SK-N-SH treated with all-trans-retinoic acid at 6 μM for 48 hours (cell line): Measurements from ENCODE around the gene SARDH.

Experiments
- ATAC-seq: fragments of 200-7000 bp; cut with Tn5 transposase; 3 replicates; pipeline ENCODE4 v1.9.1; 2020; ENCODE audit warnings: mild to moderate bottlenecking, moderate library complexity
- ARNTL ChIP-seq: fragments of 450-650 bp; formaldehyde crosslinking; IDR thresholded peaks from 2 replicates; pipeline ENCODE4 v1.5.0; 2020; ENCODE audit warnings: low read depth, mild to moderate bottlenecking, moderate library complexity, borderline replicate concordance
- BACH2 ChIP-seq: fragments of 250-450 bp; sonication (Bioruptor Pico); IDR thresholded peaks from 2 replicates; pipeline ENCODE4 v1.9.0; 2021; ENCODE audit warnings: mild to moderate bottlenecking, borderline replicate concordance
- CSDC2 ChIP-seq: fragments of 250-450 bp; sonication (Bioruptor Pico); IDR thresholded peaks from 2 replicates; pipeline ENCODE4 v1.5.0; 2020; ENCODE audit warnings: mild to moderate bottlenecking, moderate library complexity
- ESRRG ChIP-seq: fragments of 250-450 bp; sonication (Bioruptor Pico); IDR thresholded peaks from 2 replicates; pipeline ENCODE4 v1.6.1; 2021; ENCODE audit warnings: mild to moderate bottlenecking
- GLIS3 ChIP-seq: fragments of 250-450 bp; sonication (Bioruptor Pico); IDR thresholded peaks from 2 replicates; pipeline ENCODE4 v1.5.0; 2020; ENCODE audit warnings: mild to moderate bottlenecking, moderate library complexity
- ISL1 ChIP-seq: fragments of 250-450 bp; sonication (Bioruptor Pico); IDR thresholded peaks from 2 replicates; pipeline ENCODE4 v2.1.2; 2022; ENCODE audit warnings: mild to moderate bottlenecking, moderate library complexity
- OSR1 ChIP-seq: fragments of 250-450 bp; sonication (Bioruptor Pico); IDR thresholded peaks from 2 replicates; pipeline ENCODE4 v1.8.0; 2022; ENCODE audit warnings: moderate library complexity, mild to moderate bottlenecking, inconsistent platforms
- PPARA ChIP-seq: fragments of 250-450 bp; sonication (Bioruptor Pico); IDR thresholded peaks from 2 replicates; pipeline ENCODE4 v1.5.0; 2020; ENCODE audit warnings: mild to moderate bottlenecking, borderline replicate concordance
- TCF4 ChIP-seq: fragments of 250-450 bp; sonication (Bioruptor Pico); IDR thresholded peaks from 2 replicates; pipeline ENCODE4 v1.8.0; 2021; ENCODE audit warnings: mild to moderate bottlenecking, moderate library complexity, borderline replicate concordance
- TOX ChIP-seq: fragments of 250-450 bp; sonication (Bioruptor Pico); IDR thresholded peaks from 2 replicates; pipeline ENCODE4 v1.8.0; 2021; ENCODE audit warnings: mild to moderate bottlenecking, moderate library complexity, borderline replicate concordance
- ZFP3 ChIP-seq: fragments of 250-450 bp; sonication (Bioruptor Pico); IDR thresholded peaks from 2 replicates; pipeline ENCODE4 v1.5.0; 2020; ENCODE audit warnings: mild to moderate bottlenecking, moderate library complexity
- ZNF565 ChIP-seq: fragments of 450-650 bp; formaldehyde crosslinking; conservative IDR thresholded peaks from 2 replicates; pipeline ENCODE4 v1.5.0; 2020; ENCODE audit warnings: low read depth, mild to moderate bottlenecking, moderate library complexity
- ZNF8 ChIP-seq: fragments of 450-650 bp; formaldehyde crosslinking; IDR thresholded peaks from 2 replicates; pipeline ENCODE4 v1.5.0; 2020; ENCODE audit warnings: mild to moderate bottlenecking, moderate library complexity
- TF ChIP-seq, protein P1 (sequence below): fragments of 250-450 bp; sonication (Bioruptor Pico); IDR thresholded peaks from 2 replicates; pipeline ENCODE4 v1.5.1; 2020; ENCODE audit warnings: low read depth, mild to moderate bottlenecking, moderate library complexity
- TF ChIP-seq, protein P2 (sequence below): fragments of 250-450 bp; sonication (Bioruptor Pico); IDR thresholded peaks from 2 replicates; pipeline ENCODE4 v1.5.1; 2021; ENCODE audit warnings: mild to moderate bottlenecking, moderate library complexity
- TF ChIP-seq, protein P3 (sequence below): fragments of 250-450 bp; sonication (Bioruptor Pico); IDR thresholded peaks from 2 replicates; pipeline ENCODE4 v1.8.0; 2020; ENCODE audit warnings: mild to moderate bottlenecking, moderate library complexity, borderline replicate concordance

SARDH gene, protein sequence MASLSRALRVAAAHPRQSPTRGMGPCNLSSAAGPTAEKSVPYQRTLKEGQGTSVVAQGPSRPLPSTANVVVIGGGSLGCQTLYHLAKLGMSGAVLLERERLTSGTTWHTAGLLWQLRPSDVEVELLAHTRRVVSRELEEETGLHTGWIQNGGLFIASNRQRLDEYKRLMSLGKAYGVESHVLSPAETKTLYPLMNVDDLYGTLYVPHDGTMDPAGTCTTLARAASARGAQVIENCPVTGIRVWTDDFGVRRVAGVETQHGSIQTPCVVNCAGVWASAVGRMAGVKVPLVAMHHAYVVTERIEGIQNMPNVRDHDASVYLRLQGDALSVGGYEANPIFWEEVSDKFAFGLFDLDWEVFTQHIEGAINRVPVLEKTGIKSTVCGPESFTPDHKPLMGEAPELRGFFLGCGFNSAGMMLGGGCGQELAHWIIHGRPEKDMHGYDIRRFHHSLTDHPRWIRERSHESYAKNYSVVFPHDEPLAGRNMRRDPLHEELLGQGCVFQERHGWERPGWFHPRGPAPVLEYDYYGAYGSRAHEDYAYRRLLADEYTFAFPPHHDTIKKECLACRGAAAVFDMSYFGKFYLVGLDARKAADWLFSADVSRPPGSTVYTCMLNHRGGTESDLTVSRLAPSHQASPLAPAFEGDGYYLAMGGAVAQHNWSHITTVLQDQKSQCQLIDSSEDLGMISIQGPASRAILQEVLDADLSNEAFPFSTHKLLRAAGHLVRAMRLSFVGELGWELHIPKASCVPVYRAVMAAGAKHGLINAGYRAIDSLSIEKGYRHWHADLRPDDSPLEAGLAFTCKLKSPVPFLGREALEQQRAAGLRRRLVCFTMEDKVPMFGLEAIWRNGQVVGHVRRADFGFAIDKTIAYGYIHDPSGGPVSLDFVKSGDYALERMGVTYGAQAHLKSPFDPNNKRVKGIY

DNA sequence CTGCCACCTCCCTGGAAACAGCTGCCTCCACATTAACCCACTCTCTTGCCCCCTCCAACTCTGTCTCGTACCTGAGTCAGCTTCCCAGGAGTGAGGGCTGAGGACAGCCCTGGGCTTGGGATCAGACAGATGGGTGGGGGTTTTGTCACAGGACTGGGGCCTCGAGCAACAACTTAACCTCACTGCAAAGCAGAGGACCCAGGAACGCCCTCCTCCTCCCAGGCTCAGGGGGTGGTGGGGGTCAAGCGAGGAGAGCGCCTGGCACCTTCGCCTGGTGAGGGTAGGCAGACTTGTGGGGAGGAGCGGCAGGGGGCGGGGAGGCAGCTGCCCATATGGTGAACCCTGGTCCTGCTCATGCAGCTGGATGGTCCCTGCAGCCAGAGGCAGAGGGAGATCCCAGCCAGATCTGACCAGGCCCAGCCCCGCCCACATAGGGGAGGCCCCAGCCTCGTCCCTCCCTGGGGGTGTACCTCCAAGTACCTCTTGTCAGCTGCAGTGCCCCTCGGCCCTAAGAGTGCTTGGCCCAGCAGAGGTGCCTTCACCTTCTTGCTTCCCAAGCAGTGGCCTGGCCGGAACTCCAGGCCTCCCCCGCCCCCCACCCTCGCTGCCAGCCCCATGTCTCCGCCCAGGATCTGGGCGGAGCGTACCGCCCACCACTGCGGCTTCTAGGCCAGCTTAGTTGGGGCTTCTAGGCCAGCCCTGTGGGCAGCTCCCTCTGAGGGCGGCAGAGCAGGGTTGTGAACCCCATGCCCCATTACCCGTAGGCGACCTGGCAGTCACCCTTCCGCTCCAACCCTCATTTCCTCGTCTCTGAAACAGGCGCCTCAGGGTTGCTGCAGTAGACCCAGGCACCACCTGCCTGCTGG is at the start of gene SARDH:
TSS of gene SARDH (minus strand) at position 579 of the 866 bp plus-strand sequence. CDS start 4,179 bp downstream, outside the sequence.
- ATAC-seq, result peak; percentile 92

DNA sequence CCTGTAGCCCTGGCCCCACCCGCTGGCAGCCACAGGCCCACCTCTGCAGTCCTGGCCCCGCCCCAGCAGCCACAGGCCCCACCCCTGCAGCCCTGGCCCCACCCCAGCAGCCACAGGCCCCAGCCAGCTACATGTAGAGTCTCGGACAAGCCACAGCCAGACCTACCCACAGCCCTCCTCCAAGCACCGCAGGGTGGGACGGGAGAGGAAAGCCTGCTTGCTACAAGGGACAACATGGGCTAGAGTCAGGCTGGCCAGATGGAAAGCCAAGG is 49.5 kb upstream of the SARDH start:
- TF ChIP-seq, protein P1, sequence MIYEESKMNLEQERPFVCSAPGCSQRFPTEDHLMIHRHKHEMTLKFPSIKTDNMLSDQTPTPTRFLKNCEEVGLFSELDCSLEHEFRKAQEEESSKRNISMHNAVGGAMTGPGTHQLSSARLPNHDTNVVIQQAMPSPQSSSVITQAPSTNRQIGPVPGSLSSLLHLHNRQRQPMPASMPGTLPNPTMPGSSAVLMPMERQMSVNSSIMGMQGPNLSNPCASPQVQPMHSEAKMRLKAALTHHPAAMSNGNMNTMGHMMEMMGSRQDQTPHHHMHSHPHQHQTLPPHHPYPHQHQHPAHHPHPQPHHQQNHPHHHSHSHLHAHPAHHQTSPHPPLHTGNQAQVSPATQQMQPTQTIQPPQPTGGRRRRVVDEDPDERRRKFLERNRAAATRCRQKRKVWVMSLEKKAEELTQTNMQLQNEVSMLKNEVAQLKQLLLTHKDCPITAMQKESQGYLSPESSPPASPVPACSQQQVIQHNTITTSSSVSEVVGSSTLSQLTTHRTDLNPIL (CRISPR knock-in tag), result no peak
- TF ChIP-seq, protein P2, sequence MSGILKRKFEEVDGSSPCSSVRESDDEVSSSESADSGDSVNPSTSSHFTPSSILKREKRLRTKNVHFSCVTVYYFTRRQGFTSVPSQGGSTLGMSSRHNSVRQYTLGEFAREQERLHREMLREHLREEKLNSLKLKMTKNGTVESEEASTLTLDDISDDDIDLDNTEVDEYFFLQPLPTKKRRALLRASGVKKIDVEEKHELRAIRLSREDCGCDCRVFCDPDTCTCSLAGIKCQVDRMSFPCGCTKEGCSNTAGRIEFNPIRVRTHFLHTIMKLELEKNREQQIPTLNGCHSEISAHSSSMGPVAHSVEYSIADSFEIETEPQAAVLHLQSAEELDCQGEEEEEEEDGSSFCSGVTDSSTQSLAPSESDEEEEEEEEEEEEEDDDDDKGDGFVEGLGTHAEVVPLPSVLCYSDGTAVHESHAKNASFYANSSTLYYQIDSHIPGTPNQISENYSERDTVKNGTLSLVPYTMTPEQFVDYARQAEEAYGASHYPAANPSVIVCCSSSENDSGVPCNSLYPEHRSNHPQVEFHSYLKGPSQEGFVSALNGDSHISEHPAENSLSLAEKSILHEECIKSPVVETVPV (CRISPR knock-in tag), result no peak
- TF ChIP-seq PPARA (CRISPR knock-in tag) (no peak), ZNF565 (CRISPR knock-in tag) (no peak), BACH2 (CRISPR knock-in tag) (no peak), TOX (CRISPR knock-in tag) (no peak)
- peak; percentile 60 for ATAC-seq

More for the DNA sequence above, at the start of gene SARDH:
- TF ChIP-seq TCF4 (no peak), ISL1 (no peak), ZFP3 (CRISPR knock-in tag) (no peak), ZNF8 (CRISPR knock-in tag) (no peak), ESRRG (CRISPR knock-in tag) (no peak), CSDC2 (CRISPR knock-in tag) (no peak)

DNA sequence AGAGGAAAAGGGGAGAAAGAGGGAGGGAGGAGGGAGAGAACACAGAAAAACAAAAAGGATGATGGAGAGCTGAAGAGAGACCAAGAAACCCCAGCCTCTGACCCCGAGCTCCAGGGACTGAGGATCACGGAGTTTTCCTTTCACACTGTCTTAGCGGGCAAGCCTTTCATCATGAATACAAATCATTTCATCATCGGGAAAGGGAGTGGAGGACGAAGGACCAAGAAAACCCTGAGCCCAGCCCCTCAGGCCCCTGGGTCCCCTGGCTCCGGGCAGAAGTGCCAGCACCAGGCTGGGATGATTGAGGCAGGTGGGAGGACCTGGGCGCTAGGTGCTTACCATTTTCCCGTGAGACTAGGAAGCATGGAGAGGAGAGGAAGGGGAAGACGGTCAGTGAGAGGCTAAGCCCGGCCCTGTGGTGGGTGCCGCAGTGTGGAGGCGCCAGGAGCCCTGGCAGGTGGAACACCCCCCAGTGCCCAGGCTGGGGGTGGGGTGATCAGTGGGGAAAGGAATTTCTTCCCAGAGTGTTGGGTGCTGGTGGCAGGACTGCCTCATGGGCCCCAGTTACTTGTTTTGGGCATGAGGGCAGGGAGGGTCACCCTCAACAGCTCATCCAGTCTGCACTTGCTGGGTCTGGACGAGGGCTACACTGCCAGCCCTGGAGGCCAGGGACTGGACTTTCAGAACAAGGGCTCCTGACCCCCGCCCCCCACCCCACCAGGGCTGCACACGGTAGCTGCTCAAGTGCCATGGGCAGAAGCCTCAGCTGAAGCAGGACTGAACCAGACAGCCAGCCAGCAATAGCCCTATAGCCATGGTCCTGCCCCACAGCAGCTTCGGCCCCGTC is 49.0 kb upstream of the SARDH start:
- ATAC-seq, result no peak
- TF ChIP-seq ISL1, result no peak
- no peak for TF ChIP-seq BACH2 (CRISPR knock-in tag)

DNA sequence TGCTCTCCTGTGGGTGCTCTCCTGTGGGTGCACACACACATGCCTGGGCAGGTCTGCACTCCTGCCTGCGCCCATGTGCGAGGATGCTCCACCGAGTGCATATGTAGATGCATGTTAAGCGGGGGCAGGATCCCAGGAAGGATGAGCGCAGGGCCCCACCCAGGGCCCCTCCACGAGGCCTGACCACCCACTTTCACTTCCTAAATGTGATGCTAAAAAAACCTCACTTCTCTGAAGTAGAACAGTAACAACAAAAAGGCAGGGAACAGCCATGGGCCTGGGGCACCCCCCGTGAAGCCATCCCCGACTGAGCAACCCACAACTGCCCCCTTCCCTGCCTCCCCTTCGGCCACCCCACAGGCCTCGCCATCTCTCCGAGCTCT is 48.2 kb upstream of the SARDH start:
- no peak for ATAC-seq
- no peak for TF ChIP-seq GLIS3 (CRISPR knock-in tag)
- TF ChIP-seq, protein P2 (CRISPR knock-in tag), result no peak
- TF ChIP-seq CSDC2 (CRISPR knock-in tag), result no peak
- no peak for TF ChIP-seq ZNF565 (CRISPR knock-in tag)
- TF ChIP-seq, protein P3, sequence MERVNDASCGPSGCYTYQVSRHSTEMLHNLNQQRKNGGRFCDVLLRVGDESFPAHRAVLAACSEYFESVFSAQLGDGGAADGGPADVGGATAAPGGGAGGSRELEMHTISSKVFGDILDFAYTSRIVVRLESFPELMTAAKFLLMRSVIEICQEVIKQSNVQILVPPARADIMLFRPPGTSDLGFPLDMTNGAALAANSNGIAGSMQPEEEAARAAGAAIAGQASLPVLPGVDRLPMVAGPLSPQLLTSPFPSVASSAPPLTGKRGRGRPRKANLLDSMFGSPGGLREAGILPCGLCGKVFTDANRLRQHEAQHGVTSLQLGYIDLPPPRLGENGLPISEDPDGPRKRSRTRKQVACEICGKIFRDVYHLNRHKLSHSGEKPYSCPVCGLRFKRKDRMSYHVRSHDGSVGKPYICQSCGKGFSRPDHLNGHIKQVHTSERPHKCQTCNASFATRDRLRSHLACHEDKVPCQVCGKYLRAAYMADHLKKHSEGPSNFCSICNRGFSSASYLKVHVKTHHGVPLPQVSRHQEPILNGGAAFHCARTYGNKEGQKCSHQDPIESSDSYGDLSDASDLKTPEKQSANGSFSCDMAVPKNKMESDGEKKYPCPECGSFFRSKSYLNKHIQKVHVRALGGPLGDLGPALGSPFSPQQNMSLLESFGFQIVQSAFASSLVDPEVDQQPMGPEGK, result no peak
- TF ChIP-seq ZFP3 (CRISPR knock-in tag), result no peak
- no peak for TF ChIP-seq ZNF8 (CRISPR knock-in tag)
- no peak for TF ChIP-seq ARNTL
- TF ChIP-seq PPARA (CRISPR knock-in tag), result no peak
- TF ChIP-seq ISL1, result no peak
- TF ChIP-seq TOX (CRISPR knock-in tag), result no peak
- TF ChIP-seq OSR1, result no peak
